Fibroblast of skin of right biceps (primary cell): Measurements from ENCODE around the gene SMAD1.

ENCODE experiments used
- DNase-seq: peaks from one replicate; pipeline ENCODE4 v3.0.0-alpha.2; 2013

The SMAD1 gene

DNA sequence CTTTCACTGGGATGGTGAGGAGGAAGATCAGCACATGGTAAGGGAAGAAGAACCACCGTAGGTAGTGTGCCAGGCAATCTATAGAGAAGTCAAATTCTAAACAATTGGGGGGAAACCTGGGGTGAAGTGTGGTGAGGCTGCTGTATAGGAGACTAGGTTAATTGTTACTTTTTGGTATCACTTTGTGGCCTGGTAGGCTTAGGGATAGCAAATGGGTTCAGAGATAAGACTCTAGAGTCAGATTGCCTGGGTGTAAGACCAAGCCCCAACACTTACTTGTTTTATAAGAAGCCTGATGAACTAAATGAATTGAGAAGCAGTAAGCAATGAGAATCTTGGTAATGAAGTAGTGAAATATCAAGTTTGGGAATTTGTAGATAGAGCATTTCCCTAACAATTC, 8.7 kb downstream of the SMAD1 start:
- no peak for DNase-seq

DNA sequence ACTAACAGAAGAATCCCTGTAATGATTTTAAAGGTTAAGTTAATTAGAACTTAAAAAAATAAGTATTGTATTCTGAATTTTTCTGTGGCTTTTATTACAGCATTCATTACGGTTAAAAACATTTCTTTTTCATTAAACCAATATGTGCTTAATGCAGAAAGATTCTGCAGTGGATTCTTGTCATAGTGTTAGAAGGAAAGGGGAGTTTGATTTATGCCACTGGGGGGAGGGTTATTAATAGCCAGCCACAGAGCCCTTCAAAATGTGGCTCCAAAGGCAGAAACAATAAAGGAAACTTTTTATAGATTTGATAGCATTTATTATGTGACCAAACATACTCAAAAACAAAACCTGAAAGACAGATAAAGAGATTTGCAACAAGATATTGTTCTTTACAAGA, 9.1 kb downstream of the SMAD1 start:
- peak; percentile 33 for DNase-seq

DNA sequence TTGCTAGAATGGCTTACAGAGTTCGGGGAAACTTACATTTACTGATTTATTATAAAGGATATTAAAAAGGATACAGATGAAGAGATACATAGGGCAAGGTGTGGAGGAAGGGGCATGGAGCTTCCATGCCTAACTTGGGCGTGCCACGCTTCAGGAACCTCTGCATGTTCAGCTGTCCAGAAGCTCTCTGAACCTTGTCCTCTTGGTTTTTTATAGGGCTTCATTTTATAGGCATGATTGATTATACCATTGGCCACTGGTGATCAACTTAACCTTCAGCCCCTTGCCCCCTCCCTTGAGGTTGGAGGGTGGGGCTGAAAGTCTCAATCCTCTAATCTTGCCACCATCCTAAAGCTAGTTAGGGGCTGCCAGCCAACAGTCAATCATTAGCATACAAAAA, 10.7 kb downstream of the SMAD1 start:
- no peak for DNase-seq

DNA sequence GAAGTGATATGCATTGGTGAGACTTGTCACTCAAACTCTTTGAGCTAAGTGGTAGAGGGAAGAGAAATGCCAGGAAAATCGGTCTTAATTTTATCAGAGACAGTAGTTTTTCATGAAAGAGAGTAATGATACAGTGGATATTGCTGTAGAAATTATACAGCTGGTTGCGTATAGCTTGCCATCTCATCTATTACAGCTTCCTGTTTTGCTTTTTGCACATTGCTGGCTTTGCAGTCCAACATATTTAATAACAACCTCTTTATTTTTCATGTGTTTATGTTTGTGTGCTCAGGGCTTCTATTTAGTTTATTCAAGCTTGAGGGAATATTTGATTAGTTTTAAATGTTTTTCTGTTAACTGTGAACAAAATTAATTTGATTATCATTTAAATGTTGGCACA, 11.5 kb downstream of the SMAD1 start:
- DNase-seq = no peak

DNA sequence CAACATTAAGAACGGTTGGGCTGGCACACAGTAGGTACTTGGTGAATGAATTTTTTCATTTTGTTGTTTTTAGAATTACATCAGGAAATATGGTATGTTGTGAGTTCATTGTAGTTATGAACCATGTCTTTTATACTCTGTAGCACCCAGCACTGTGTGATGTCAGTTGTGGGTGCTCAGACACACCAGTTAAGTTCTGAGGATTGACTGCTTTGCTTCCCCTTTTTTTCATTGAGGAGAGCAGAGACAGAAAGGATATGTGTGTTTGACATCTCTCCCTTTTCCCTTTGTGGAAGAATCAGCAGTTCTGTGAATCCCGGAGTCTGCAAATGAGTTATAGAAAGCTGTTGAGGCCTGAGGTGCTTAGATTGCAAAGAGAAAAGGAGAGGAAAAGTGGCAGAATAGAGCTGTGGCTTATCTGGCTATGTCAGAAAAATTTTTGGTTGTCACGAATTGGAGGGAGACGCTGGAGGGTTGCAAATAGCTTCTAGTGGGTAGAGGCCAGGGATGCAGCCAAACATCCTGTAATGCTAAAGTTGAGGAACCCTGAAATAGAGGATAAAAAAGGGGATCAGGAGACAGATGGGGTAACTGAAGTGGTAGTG, 13.1 kb downstream of the SMAD1 start:
- no peak for DNase-seq

DNA sequence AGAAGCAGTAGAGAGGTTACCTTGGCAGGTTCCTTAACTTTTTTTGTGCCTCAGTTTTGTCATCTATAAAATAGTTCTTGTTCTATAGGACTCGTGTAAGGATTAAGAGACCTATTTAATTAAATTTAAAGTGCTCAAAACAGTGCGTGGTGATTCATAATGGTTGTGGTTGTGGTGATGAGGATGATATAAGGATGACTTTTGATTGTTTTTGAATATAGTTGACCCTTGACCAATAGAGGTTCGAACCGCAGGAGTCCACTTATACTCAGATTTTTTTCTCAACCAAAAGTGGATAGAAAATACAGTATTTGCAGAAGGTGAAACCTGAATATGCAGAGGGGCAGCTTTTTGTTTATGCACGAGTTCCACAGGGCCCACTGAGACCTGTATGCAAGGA, 14.6 kb downstream of the SMAD1 start:
- DNase-seq = no peak

DNA sequence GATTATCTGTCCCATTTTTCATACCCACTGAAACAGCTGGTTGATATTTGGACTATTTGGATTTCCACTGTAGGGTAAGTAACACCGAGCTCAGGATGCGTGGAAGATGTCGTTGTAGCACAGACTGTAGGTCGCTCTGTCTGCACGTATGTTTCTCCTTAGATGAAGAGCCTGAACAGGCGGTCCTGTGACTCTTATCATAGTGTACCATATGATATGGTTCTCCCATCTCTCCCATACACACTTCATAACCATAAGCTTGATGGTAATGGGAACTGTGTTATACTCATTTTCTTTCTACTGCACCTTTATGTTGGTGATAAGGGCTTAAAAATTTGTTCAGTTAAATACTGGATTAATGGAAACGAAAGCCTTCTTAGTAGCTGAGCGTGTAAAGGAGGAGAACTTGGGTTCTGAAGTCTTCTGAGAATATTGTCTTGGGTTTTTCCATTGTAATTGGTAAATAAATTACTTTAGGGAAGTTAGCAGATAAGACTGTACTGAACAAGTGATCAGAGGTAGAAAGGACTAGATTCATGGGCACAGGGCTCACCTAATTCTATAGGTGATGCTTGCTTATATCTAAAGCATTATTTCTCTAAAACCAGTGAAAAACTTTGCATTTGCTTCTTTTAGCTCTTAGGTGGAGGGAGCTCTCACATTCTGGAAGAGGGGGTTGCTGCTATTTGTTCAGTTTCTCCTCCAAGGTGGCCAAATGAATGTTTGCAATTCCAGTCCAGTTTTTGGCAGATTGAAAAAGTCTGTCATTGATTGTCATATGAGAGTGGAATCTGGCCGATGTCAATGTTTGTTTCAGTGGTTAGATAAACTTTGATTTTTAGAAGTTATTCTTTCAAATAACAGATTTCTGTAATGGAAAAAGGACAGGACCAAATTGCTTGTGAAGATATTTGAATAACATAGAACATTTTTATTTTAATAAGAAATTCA, 15.8 kb downstream of the SMAD1 start:
- DNase-seq = no peak

DNA sequence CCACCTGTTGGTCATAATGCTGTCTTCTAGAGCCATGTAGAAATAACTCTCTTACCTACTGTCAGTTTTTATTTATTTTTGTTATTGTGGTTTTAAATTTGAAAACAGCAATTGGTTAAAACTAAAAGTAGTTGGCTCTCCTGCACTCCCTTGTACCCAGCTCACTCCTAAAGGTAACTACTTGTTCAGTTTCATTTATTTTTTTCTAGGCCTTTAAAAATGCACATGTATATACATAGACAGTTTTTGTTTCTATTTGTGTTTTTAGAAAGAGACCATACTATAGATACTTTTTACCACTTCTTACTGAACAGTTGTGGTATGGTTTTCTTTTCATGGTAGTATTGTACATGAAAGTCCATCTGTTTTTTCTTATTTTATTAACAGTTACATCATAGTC, 16.8 kb downstream of the SMAD1 start:
- no peak for DNase-seq

DNA sequence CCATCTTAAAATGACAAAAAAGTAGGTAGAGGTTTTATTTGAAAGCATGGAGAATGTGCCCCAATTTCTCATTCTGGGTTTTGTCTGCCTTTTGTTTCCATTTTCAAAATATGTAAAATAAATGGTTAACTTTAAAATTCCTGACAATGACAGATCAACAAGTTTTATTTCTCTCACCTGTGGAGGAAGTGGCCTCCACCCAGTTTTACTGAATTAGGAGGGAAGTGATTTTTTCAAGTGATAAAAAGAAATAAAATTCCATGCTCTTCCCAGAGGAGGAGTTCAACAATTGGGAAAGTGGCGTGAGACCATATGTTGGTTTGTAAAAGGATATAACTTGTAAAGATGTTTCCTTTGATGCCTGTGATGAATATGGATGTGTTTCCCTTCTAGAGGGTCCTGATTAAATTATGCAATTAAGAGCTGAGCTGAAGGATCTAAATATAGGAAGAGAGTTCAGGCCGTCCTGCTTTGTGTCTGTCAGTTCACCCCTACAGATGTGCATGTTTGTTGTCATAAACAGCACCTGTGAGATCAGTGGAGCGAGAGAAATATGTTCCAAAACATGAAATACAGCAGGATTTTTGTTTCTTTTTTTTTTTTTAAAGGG, 19.5 kb downstream of the SMAD1 start:
- DNase-seq = no peak

DNA sequence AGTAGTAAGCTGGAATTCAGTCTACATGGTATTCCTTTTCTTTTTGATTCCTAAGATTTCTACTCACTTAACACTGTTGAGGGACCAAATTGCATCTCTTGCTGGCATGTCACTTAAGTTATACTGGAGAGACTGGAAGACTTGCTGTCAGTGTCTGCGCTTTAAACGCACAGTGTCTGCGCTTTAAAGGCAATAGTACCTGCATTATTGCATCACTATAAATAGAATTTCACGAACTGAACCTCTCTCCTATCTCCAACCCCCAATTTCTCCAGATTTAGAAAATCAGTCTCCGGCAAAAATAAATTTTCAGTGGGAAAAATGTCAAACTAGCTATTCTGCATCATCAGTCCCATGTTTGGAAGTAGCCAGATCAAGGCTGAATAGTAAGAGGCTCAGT, 21.2 kb downstream of the SMAD1 start:
- no peak for DNase-seq

DNA sequence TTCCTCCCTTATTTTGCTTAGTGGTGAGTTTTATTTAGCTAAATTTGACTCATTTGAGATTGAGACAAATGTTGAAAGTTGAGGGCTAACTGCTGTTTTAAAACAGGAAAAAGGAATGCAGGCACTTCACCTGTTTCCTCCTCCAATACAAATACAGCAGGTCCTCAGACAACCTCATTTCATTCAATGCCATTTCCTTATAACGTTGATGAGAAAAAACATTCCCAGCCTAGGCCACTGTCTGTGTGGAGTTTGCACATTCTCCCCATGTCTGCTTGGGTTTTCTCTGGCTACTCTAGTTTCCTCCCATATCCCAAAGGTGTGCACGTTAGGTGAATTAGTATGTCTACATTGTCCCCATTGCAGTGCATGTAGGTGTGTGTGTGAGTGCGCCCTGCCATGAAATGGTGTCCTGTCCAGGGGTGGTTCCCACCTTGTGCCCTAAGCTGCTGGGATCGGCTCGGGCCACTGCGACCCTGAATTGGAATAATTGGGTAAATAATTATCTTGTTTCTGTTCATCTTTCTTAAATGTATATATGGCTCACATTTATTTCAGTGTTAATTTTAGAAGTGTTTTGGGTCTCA, 21.9 kb downstream of the SMAD1 start:
- DNase-seq = no peak

DNA sequence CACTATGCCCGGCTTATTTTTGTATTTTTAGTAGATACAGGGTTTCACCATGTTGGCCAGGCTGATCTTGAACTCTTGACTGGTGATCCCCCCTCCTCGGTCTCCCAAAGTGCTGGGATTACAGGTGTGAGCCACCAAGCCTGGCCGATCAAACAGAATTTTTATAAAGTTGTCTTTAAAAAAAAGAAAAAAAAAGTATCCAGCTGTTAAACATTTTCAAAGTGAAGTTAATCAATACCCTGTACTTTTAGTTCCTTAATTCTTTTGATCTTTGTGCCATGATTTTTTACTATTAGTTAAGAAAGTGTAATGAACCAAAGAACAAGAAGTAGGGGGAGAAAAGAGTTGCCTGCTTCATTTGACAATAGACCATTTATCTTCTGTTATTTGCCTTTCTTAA, 24.3 kb downstream of the SMAD1 start:
- no peak for DNase-seq

DNA sequence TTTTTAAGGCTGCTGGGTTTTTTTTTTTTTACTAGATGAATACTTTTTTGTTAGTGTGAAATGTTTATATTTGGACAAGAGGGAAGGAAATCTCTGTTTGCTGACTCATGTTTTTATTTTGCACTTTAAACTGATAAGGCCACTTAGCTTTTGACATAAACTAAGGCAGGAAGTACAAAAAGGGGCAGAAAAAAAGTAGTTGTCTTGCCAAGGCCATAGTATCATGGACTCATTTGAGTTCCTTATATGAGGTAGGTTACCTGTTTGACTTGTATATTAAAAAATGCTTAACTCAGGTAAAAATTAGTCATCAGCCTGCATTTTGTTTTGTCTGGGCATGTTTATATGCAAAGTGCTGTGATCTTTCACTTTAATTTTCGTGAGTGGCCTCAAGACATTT, 26.0 kb downstream of the SMAD1 start:
- peak; percentile 15 for DNase-seq

DNA sequence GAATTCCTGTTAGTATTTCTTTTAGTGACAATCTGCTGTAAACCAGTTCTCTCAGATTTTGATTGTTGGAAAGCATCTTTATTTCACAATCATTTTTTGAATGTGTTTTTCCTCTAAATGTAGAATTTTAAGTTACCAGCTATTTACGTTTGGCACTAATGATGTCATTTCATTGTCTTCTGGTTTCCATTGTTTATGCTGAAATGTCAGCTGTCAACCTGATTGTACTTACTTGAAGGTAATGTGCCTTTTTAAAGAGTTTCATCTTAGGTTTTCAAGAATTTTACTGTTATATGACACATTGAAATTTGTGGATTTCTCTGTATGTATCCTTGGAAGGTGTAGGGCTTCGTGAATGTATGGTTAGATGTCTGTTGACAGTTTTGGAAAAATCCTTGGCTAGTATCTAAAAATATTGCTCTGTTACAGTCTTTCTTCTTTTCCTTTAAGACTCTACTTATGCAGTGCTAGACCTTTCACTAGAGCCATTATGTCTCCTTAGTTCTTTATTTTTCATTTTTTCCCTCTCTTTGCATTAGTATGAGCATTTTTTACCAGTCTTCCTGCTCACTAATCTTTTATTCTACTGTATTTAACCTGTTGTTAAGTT, 30.4 kb downstream of the SMAD1 start:
- peak; percentile 42 for DNase-seq

DNA sequence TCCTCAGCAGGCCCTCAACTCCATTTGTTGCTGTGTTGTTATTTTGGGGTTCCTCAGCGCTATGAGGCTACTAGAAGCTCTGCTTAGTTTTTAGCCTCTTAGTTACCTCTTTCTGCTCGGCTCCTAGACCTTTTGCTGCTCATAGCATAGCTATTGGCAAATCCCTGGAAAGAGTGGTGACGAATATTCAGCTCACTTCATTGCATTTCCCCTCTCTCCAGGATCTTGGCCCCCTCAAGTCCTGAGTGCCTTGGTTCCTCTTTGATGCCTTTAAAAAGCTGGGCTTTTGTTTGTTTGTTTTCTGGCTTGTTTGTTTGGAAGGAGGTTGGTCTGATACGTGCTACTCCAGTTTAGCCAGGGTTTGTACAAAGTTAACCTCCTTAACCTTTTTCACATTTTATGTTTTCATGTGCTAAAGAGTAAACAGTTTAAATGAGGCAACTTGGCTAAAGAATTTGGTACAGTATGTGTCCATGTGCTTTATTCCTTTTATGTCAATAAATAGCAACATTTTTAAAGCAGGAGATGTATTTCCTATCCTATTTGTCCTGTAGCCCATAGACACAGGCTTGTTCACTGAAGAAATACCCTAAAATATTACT, 31.5 kb downstream of the SMAD1 start:
- DNase-seq = no peak

DNA sequence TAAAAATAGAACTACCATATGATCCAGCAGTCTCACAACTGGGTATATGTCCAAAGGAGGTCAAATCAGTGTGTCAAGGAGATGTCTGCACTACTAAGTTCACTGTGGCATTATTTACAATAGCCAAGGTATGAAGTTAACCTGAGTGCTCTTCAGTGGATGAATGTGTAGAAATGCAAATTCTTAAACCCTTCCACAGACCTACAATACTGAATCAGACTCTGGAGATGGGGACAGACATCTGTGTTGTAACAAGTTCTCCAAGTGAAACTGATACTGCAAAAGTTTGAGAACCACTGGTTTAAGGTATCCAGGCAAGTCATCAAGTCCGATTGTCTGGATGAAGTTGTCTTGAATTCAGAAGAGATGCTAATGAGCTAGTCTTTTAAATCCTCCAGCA, 38.5 kb downstream of the SMAD1 start:
- no peak for DNase-seq

DNA sequence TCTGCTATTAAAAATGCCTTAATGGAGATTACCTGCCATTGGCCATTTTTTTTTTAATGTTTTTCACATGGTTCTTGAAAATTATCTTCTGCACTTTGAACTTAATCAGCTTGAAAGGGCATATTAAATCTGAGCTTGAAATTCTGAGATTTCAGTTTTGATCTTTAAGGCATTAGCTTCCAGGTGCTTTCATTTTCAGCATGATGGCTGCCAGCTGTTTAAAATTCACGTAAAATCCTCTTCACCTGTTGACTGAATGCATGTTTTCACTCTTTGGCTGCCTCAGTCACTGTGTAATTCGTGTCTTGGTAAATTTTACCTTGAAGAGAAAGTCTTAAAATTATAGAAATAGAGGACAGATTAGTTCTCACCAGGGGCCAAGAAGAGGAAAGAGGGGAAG, 39.6 kb downstream of the SMAD1 start:
- no peak for DNase-seq

DNA sequence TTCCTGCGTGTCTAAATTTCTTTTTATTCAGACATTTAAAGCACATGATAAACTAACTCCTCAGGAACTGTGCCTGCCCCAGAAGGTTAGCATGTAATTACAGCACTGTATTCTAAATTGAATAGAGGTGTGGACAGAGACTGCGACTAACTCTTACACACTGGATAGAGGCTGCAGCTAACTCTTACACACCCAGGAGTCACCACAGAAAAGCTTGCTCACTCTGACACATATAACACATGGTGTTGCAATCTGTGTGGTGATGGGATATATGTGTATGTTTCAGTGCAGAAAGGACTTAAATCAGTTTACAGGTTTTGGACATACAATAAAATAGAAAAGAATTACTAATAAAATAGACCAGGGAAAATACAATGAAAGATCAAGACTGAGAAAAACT, 41.5 kb downstream of the SMAD1 start:
- peak; percentile 34 for DNase-seq

DNA sequence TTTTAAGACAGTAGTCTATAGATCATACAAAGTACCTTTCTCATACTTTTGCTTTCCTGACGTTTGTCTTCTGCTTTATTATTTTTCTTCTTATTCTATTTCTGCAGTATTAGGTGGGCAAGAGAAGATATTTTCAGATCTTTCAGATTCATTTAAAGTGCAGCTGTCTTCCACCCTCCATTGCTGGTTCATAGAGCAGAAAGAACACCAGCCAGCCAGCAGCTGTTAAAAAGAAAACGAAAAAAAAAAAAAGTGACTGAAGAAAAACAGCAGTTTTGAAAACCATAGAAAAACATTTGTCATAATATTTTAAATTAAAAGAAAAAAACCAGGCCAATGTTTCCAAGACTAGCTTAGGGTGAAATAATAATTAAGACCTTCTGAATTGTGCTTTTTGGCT, 42.9 kb downstream of the SMAD1 start:
- DNase-seq = no peak

DNA sequence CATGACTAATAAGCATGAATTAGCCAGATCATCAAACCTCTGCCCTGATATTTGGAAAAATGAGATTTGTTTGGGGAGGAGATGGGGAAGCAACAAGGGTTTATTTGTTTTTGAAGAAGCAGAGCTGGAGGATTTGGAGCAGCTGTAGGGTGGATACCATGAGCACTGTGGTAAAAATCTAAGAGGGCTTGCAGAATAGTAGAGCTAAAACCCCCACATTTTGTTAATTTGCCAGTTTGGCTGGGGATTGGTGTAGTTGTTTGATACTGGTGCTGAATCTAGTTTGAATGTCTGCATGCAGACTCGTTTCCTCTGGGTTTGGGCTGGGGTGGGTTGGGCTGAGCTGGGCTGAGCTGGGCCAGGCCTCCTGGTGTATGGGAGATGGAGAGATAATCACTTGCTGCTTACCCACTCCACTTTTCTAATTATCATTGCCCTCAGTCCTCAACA, 43.7 kb downstream of the SMAD1 start:
- DNase-seq = peak; percentile 18

DNA sequence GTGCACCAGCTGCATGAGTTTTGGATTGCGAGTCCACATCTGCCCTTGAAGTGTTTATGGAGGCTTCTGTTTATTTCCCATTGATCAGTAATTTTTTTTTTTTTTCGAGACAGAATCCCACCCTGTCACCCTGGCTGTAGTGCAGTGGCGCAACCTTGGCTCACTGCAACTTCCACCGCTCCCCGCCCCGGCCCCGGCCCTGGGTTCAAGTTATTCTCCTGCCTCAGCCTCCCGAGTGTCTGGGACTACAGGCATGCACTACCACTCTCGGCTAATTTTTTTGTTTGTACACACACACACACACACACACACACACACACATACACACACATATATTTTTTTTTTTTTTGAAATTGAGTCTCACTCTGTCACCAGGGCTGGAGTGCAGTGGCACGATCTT, 46.1 kb downstream of the SMAD1 start:
- DNase-seq = no peak

DNA sequence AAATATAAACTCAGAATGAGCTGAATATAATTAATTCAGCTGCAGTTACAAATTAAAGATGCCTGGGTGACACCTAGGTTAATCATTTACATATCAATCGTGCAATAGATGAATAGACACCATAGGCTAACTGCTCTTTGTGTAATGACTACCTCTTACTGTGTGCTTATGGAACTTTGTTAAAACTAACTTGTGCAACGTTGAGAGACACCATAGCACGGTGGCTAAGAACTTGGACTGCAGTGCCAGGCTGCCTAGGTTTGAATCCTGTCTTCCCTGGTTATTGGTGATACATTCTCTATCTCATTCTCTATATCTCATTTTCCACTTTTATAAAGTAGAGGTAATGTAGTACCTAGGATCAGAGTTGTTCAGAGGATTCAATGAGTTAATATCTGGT, 46.9 kb downstream of the SMAD1 start:
- no peak for DNase-seq

DNA sequence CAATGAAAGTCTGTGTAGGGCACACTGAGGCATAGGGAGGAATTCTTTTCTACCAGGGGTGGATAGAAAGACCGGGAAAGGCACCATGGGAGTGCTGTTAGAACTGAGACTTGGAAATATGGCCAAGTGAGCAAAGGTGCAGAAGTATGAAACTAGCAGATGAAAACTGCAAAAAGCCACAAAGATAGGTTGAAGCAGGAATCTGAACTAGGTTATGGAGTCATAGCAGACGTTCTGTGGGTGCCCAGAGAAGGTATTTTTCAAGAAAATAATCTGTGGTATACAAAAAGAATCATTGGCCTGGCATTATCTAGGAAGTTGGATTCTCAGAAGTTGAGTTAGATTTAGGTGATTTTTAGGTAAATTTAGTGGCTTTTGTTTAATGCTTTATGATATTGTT, 48.5 kb downstream of the SMAD1 start:
- no peak for DNase-seq
